CD8-positive, alpha-beta memory T cell (primary cell): ENCODE measurements around the gene MAPK1. TPM values are rescaled to one million over a fixed set of nuclear protein-coding genes. Genes with fewer than 3 reads are reported as not detected.
"Not testable (repeated sequence)": the region's sequence is repeated elsewhere in the genome, so short reads cannot be mapped to it uniquely, and the experiment has no call there.

ENCODE experiments used
- CTCF ChIA-PET: fragments of 350-600 bp; sonication (Branson Sonifier 250); formaldehyde crosslinking; loops from one replicate; lab custom pipeline; 2021; ENCODE audit warnings: antibody characterized with exemption; lab: Charles Lee
- POLR2A ChIA-PET: fragments of 350-600 bp; sonication (Branson Sonifier 250); formaldehyde crosslinking; loops from one replicate; lab custom pipeline; 2021; ENCODE audit warnings: antibody characterized with exemption; lab: Charles Lee
- DNase-seq, 5 donors: peaks; one replicate each; pipeline versions ENCODE4 v3.0.0 to v3.0.0-alpha.2; 2020 to 2022; ENCODE audit warnings: mixed read lengths in 1 of 5
- H3K27ac ChIP-seq: one replicate; pipeline ENCODE4 v1.7.0; 2013; ENCODE audit warnings: low read depth, mild to moderate bottlenecking, low read length, moderate library complexity
- H3K27me3 ChIP-seq: 2 replicates; pipeline ENCODE4 v1.7.0; 2013; ENCODE audit warnings: low read length, mild to moderate bottlenecking; ENCODE audit not compliant: insufficient read depth, poor library complexity, severe bottlenecking
- H3K36me3 ChIP-seq: 2 replicates; pipeline ENCODE4 v1.7.0; 2013; ENCODE audit warnings: mild to moderate bottlenecking, low read length, moderate library complexity; ENCODE audit not compliant: insufficient read depth
- H3K4me1 ChIP-seq: 2 replicates; pipeline ENCODE4 v1.7.0; 2013; ENCODE audit warnings: mild to moderate bottlenecking, low read length, moderate library complexity; ENCODE audit not compliant: insufficient read depth
- H3K4me3 ChIP-seq: 2 replicates; pipeline ENCODE4 v1.7.0; 2013; ENCODE audit warnings: mild to moderate bottlenecking, low read length
- H3K9me3 ChIP-seq: 2 replicates; pipeline ENCODE4 v1.7.0; 2013; ENCODE audit warnings: mild to moderate bottlenecking, low read length
- H3K27ac Mint-ChIP-seq, 8 donors: one replicate each; pipeline ENCODE4 v1.8.0; 2020 to 2021; ENCODE audit warnings: mixed read lengths in 8 of 8, mild to moderate bottlenecking in 6 of 8, inconsistent platforms in 3 of 8, moderate library complexity in 3 of 8
- H3K27me3 Mint-ChIP-seq, 2 donors: one replicate each; pipeline ENCODE4 v1.8.0; 2020 to 2021; ENCODE audit warnings: mixed read lengths in 2 of 2, mild to moderate bottlenecking in 1 of 2, moderate library complexity in 1 of 2
- H3K36me3 Mint-ChIP-seq, 3 donors: one replicate each; pipeline ENCODE4 v1.8.0; 2020 to 2021; ENCODE audit warnings: mixed read lengths in 3 of 3, inconsistent platforms in 1 of 3, mild to moderate bottlenecking in 1 of 3
- H3K4me1 Mint-ChIP-seq, 3 donors: one replicate each; pipeline ENCODE4 v1.8.0; 2020 to 2021; ENCODE audit warnings: mixed read lengths in 3 of 3, inconsistent platforms in 1 of 3, mild to moderate bottlenecking in 1 of 3
- H3K4me3 Mint-ChIP-seq, 7 donors: one replicate each; pipeline ENCODE4 v1.8.0; 2020 to 2021; ENCODE audit warnings: mixed read lengths in 7 of 7, mild to moderate bottlenecking in 6 of 7, moderate library complexity in 4 of 7, inconsistent platforms in 2 of 7
- H3K9me3 Mint-ChIP-seq, 5 donors: one replicate each; pipeline ENCODE4 v1.8.0; 2020 to 2022; ENCODE audit warnings: mixed read lengths in 5 of 5, mild to moderate bottlenecking in 3 of 5, moderate library complexity in 2 of 5, inconsistent platforms in 1 of 5
- polyA plus RNA-seq: library from polyadenylated mRNA; unstranded; fragments of 300-500 nt; fragmentation: Illumina TruSeq; gene quantifications from one replicate; pipeline ENCODE4 v1.2.3, GENCODE V29; 2021
- total RNA-seq, 2 experiments: library from RNA; stranded (reverse); gene quantifications; one replicate each; pipeline ENCODE4 v1.2.3, GENCODE V29; 2021

MAPK1 gene
- total and polyA plus RNA-seq, 3 experiments from 2014 or later, result 103 to 134 (median 132) TPM

DNA sequence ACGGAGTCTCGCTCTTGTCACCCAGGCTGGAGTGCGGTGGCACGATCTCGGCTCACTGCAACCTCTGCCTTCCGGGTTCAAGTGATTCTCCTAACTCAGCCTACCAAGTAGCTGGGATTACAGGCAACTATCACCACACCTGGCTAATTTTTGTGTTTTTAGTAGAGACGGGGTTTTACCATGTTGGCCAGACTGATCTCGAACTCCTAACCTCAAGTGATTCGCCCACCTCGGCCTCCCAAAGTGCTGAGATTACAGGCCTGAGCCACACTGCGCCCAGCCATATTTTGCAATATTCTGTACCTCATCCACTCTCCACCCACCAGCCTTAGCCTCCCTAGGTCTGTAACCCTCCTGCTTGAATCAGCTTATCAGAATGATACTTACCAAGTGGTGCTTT lies 37.8 kb upstream of the MAPK1 start:
- DNase-seq, H3K27ac Mint-ChIP-seq, H3K36me3 ChIP-seq, H3K4me3 Mint-ChIP-seq, H3K27me3 Mint-ChIP-seq, H3K27me3 ChIP-seq, H3K9me3 ChIP-seq, H3K27ac ChIP-seq, H3K4me1 ChIP-seq, H3K9me3 Mint-ChIP-seq, CTCF ChIA-PET, H3K4me3 ChIP-seq, POLR2A ChIA-PET, H3K36me3 Mint-ChIP-seq, H3K4me1 Mint-ChIP-seq: not testable (repeated sequence)

DNA sequence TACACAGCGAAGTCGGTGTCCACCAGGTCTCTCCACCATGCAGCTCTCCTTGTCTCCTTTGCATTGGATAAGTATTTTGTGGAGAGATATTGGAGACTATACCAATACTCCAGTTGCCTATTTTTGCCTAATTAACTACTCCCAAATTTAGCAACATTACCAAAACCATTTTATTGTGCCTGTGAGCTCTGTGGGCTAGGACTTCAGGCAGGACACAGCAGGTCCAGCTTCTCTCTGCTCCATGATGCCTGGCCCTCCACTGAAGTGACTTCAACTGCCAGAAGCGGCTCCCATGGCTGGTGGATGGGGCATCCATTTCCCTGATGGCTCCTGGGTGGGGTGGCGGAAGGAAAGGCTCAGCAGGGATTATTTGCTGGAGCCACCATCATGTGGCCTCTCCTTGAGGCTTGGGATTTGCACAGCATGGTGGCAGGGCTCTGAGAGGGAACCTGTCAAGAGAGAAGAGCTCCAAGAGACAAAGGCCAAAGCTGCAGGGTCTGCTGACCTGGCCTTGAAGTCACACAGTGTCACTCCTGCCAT lies 36.9 kb upstream of the MAPK1 start:
- H3K9me3 Mint-ChIP-seq, result no peaks in the 10 kb centered on the region

DNA sequence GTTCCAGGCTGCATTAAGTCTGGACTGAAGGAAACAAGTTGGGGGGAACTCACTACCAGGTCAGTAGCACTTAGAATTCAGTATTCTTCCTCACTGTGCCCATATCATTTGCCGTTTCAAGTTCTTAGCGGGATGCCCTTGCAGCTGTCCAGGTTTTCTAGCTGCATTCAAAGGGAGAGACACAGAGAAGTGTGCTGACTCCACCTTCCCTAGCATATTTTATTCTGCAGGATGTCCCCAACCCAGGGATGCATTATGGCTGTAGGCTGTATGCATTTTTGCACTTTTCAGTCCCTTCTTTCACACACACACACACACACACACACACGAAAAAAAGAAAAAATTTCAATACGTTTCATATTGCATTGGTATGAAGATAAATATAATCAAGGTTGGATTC lies 35.8 kb upstream of the MAPK1 start:
- no peaks in the 10 kb centered on the region for H3K9me3 Mint-ChIP-seq
- Histone ChIP-seq H3K27ac (no peak overlapping the region), H3K27me3 (no peaks in the 10 kb centered on the region), H3K4me3 (no peak overlapping the region), H3K4me1 (no peaks in the 10 kb centered on the region), H3K9me3 (no peaks in the 10 kb centered on the region), H3K36me3 (no peaks in the 10 kb centered on the region)
- DNase-seq, result no peak
- H3K4me3 Mint-ChIP-seq, result no peak overlapping the region
- CTCF ChIA-PET, result no interaction called here
- POLR2A ChIA-PET, result no interaction called here
- H3K4me1 Mint-ChIP-seq, result no peaks in the 10 kb centered on the region
- H3K27ac Mint-ChIP-seq, result no peak overlapping the region
- H3K36me3 Mint-ChIP-seq, result peaks cover 0 to 1% (median 0%) of the 10 kb centered on the region in 3 donors
- H3K27me3 Mint-ChIP-seq, result no peaks in the 10 kb centered on the region

More for the DNA sequence above, 36.9 kb upstream of the MAPK1 start:
- H3K36me3 Mint-ChIP-seq, result peaks cover 0 to 1% (median 0%) of the 10 kb centered on the region in 3 donors
- Histone ChIP-seq H3K9me3 (no peaks in the 10 kb centered on the region), H3K36me3 (no peaks in the 10 kb centered on the region), H3K4me1 (no peaks in the 10 kb centered on the region), H3K27ac (no peak overlapping the region), H3K27me3 (no peaks in the 10 kb centered on the region), H3K4me3 (no peak overlapping the region)
- ChIA-PET POLR2A (no interaction called here), CTCF (no interaction called here)
- H3K27ac Mint-ChIP-seq, result no peak overlapping the region
- DNase-seq, result no peak
- H3K4me1 Mint-ChIP-seq, result no peaks in the 10 kb centered on the region
- no peak overlapping the region for H3K4me3 Mint-ChIP-seq
- H3K27me3 Mint-ChIP-seq, result no peaks in the 10 kb centered on the region

DNA sequence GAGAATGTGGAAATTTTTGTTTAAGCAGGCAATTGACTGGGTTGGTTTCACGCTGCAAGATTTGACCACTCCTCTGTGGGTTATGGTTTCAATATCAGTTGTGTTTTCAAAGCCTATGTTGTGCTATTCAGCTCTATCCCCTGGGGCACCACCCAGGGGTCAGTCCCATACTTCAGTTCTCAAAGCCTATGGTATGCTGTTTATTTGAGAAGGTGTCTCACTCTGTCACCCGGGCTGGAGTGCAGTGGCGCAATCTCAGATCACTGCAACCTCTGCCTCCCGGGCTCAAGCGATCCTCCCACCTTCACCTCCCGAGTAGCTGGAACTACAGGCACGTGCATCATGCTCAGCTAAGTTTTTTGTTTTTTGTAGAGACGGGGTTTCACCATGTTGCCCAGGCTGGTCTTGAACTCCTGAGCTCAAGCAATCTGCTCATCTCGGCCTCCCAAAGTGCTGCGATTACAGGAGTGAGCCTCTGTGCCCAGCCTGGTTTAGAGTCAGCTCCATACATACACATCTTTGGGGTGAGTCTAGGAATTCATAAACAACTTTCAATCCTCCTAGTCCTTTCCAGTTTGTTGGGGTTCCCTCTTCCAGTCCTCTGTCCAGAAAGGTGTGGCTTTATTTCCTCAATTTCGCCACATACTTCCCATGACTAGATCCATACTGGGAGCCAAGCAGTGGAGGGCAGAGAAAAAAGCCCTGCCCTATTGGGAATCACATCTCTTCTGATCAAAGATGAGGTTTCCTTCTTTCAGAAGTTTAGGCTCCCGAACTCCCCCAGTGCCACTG lies 35.0 kb upstream of the MAPK1 start:
- no peaks in the 10 kb centered on the region for H3K9me3 Mint-ChIP-seq
- Histone ChIP-seq H3K4me3 (no peak overlapping the region), H3K4me1 (no peaks in the 10 kb centered on the region), H3K27ac (no peak overlapping the region), H3K9me3 (no peaks in the 10 kb centered on the region), H3K36me3 (no peaks in the 10 kb centered on the region), H3K27me3 (no peaks in the 10 kb centered on the region)
- H3K27me3 Mint-ChIP-seq, result no peaks in the 10 kb centered on the region
- peaks cover 0 to 1% (median 0%) of the 10 kb centered on the region in 3 donors for H3K36me3 Mint-ChIP-seq
- no peaks in the 10 kb centered on the region for H3K4me1 Mint-ChIP-seq
- H3K27ac Mint-ChIP-seq, result no peak overlapping the region
- no peak for DNase-seq
- ChIA-PET CTCF (no interaction called here), POLR2A (no interaction called here)
- no peak overlapping the region for H3K4me3 Mint-ChIP-seq

DNA sequence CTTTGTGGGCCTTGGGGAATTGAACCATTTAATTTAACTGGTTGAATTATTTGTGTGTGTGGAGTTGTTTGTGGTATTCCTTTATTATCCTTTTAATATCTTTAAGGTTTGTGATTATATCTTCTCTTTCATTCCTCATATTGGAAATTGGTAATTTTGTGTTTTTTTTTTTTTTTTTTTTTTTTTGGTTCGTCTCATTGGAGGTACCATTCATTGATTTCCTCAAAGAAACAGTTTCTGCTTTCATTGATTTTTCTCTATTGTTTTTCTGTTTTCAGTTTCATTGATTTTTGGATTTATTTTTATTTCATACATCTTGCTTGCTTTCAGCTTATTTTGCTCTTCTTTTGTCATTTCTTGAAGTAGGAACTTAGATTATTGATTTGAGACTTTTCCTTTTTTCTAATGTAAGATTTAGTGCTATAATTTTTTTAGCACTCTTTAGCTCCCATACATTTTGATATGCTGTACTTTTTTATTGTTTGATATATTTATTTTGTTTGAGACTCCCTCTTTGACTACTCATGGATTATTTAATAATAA lies 31.0 kb upstream of the MAPK1 start:
- H3K27me3 Mint-ChIP-seq, result no peaks in the 10 kb centered on the region
- Histone ChIP-seq H3K4me1 (no peaks in the 10 kb centered on the region), H3K27me3 (no peaks in the 10 kb centered on the region), H3K4me3 (no peak overlapping the region), H3K9me3 (no peaks in the 10 kb centered on the region), H3K36me3 (no peaks in the 10 kb centered on the region), H3K27ac (no peak overlapping the region)
- H3K4me3 Mint-ChIP-seq, result peak overlapping the region in 1 of 7 donors; percentile 40
- ChIA-PET POLR2A (no interaction called here), CTCF (interaction anchor here (0.6 kb wide), 1 partner anchor 1035 kb away, joined by 3 read pairs; no protein-coding TSS in a partner anchor)
- no peaks in the 10 kb centered on the region for H3K4me1 Mint-ChIP-seq
- peak overlapping the region in 1 of 8 donors; percentile 58 for H3K27ac Mint-ChIP-seq
- H3K36me3 Mint-ChIP-seq, result no peaks in the 10 kb centered on the region
- no peaks in the 10 kb centered on the region for H3K9me3 Mint-ChIP-seq
- DNase-seq, result no peak

DNA sequence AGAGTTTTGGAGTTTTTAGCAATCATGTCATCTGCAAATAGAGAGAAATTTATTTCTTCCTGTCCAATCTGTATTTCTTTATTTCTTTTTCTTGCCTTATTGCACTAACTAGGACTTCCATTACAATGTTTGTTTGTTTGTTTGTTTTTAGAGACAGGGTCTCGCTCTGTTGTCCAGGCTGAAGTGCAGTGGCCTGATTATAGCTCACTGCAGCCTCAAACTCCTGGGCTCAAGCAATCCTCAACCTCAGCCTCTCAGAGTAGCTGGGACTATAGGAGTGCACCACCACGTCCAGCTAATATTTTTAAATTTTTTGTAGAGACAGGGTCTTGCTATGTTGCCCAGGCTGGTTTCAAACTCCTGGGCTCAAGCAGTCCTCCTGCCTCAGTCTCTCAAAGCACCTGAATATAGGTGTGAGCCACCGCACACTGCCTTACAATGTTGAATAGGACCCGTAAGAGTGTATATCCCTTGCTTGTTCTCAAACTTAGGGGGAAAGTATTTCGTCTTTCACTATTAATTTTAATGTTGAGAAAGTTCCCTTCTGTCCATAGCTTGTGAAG lies 29.6 kb upstream of the MAPK1 start:
- Mint-ChIP-seq H3K4me3 (no peak overlapping the region), H3K4me1 (no peaks in the 10 kb centered on the region), H3K27ac (peak overlapping the region in 2 of 8 donors; percentile 30 to 73), H3K36me3 (no peaks in the 10 kb centered on the region), H3K9me3 (no peaks in the 10 kb centered on the region), H3K27me3 (no peaks in the 10 kb centered on the region)
- Histone ChIP-seq H3K9me3 (no peaks in the 10 kb centered on the region), H3K27ac (no peak overlapping the region), H3K4me1 (no peaks in the 10 kb centered on the region), H3K4me3 (no peak overlapping the region), H3K36me3 (no peaks in the 10 kb centered on the region), H3K27me3 (no peaks in the 10 kb centered on the region)
- ChIA-PET CTCF (no interaction called here), POLR2A (no interaction called here)
- no peak for DNase-seq

DNA sequence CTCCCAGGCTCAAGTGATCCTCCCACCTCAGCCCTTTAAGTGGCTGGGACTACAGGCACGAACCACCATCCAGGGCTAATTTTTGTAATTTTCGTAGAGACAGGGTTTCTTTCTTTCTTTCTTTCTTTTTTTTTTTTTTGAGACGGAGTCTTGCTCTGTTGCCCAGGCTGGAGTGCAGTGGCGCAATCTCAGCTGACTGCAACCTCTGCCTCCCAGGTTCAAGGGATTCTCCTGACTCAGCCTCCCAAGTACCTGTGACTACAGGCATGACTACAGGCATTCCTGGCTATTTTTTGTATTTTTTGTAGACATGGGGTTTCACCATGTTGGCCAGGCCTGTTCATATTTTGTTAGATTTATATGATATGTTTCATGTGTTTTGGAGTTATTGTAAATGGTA lies 28.8 kb upstream of the MAPK1 start:
- CTCF ChIA-PET, result interaction anchor here (0.8 kb wide), 1 partner anchor 23 kb away, joined by 4 read pairs; no protein-coding TSS in a partner anchor
- H3K9me3 ChIP-seq, H3K4me3 ChIP-seq, DNase-seq, H3K36me3 ChIP-seq, H3K4me3 Mint-ChIP-seq, POLR2A ChIA-PET, H3K36me3 Mint-ChIP-seq, H3K27me3 Mint-ChIP-seq, H3K27ac Mint-ChIP-seq, H3K9me3 Mint-ChIP-seq, H3K27me3 ChIP-seq, H3K4me1 ChIP-seq, H3K4me1 Mint-ChIP-seq, H3K27ac ChIP-seq: not testable (repeated sequence)

DNA sequence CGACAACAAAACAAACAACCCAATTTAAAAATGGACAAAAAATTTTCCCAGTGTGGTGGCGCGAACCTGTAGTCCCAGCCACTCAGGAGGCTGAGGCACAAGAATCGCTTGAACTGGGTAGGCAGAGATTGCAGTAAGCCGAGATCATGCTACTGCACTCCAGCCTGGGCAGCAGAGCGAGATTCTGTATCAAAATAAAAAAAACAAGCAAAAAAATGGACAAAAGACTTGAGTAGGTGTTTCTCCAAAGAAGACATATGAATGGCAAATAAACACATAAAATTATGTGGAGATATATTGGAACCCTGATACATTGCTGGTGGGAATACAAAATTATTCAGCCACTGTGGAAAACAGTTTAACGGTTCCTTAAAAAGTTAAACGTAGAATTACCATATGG lies 27.4 kb upstream of the MAPK1 start:
- ChIA-PET POLR2A (interaction anchor here (0.6 kb wide), 1 partner anchor 24 kb away, joined by 3 read pairs; no protein-coding TSS in a partner anchor), CTCF (no interaction called here)
- Mint-ChIP-seq H3K27me3 (peaks cover 0 to 1% of the 10 kb centered on the region in 2 donors), H3K4me1 (no peaks in the 10 kb centered on the region), H3K4me3 (no peak overlapping the region), H3K27ac (no peak overlapping the region), H3K36me3 (peaks cover 0 to 3% (median 0%) of the 10 kb centered on the region in 3 donors), H3K9me3 (no peaks in the 10 kb centered on the region)
- no peaks in the 10 kb centered on the region for H3K27me3 ChIP-seq
- no peaks in the 10 kb centered on the region for H3K4me1 ChIP-seq
- DNase-seq, result no peak
- H3K4me3 ChIP-seq, result no peak overlapping the region
- no peaks in the 10 kb centered on the region for H3K9me3 ChIP-seq
- H3K36me3 ChIP-seq, result no peaks in the 10 kb centered on the region
- no peak overlapping the region for H3K27ac ChIP-seq
